HCT116 (cell line): ENCODE results near the gene UBE2Q2. TPM values are rescaled to one million over a fixed set of nuclear protein-coding genes. Genes with fewer than 3 reads are reported as not detected.

Source experiments
- ATAC-seq: fragments of 200-7000 bp; cut with Tn5 transposase; 2 replicates; pipeline ENCODE4 v1.9.1; 2020; ENCODE audit warnings: mild to moderate bottlenecking, moderate library complexity
- BruUV-seq: library from RNA; stranded (reverse); fragments of 400-500 nt; replicated peaks from 2 replicates; lab custom pipeline; 2021; lab: Mats Ljungman, UMichigan
- CTCF ChIA-PET: fragments of 300-600 bp; sonication (Branson Sonifier 250); formaldehyde crosslinking; loops from one replicate; lab custom pipeline; 2021; ENCODE audit warnings: antibody characterized with exemption; lab: Charles Lee
- POLR2A ChIA-PET: fragments of 300-600, 350-600 bp; sonication (Branson Sonifier 250); formaldehyde crosslinking; loops from one replicate; lab custom pipeline; 2021; ENCODE audit warnings: antibody characterized with exemption; lab: Charles Lee
- RAD21 ChIA-PET, 2 experiments: fragments of 300-600 bp; sonication (Branson Sonifier 250); formaldehyde crosslinking; loops; one replicate each; lab custom pipeline; 2023; ENCODE audit warnings: low total read pairs in 2 of 2; ENCODE audit not compliant: uncharacterized antibody in 2 of 2, unreplicated experiment in 2 of 2, low non-redundant PET in 1 of 2; lab: Charles Lee
- DNase-seq: peaks from one replicate; pipeline ENCODE4 v3.0.0-alpha.2; 2010; ENCODE audit warnings: low read depth, low spot score
- H2AFZ ChIP-seq: fragments of 200-600 bp; shearing (Covaris generic), sonication (generic); 2 replicates; pipeline ENCODE4 v1.6.1; 2017; ENCODE audit warnings: low read depth, mixed run types, mixed read lengths, antibody characterized with exemption, low read length; ENCODE audit not compliant: poor library complexity, severe bottlenecking
- H3K27ac ChIP-seq: 2 replicates; pipeline ENCODE4 v1.5.1; 2012; ENCODE audit warnings: low read depth, low read length
- H3K27me3 ChIP-seq: fragments of 200-600 bp; sonication (generic); 2 replicates; pipeline ENCODE4 v1.6.1; 2016; ENCODE audit warnings: mixed run types, low read length, mixed read lengths; ENCODE audit not compliant: insufficient read depth
- H3K36me3 ChIP-seq, 2 experiments: fragments of 200-500 bp in 1 of 2; fragments of 200-600 bp in 1 of 2; sonication (Bioruptor generic) in 1 of 2; sonication (generic) in 1 of 2; 2 replicates each; pipeline versions ENCODE4 v1.5.1 to v1.6.1; 2014 to 2016; ENCODE audit warnings: low read length in 2 of 2, inconsistent platforms in 1 of 2, mixed read lengths in 1 of 2, mixed run types in 1 of 2; ENCODE audit not compliant: insufficient read depth in 2 of 2, control insufficient read depth in 1 of 2
- H3K4me1 ChIP-seq, 2 experiments: fragments of 200-600 bp in 1 of 2; sonication (generic) in 1 of 2; 2 replicates each; pipeline versions ENCODE4 v1.5.1 to v1.6.1; 2012 to 2017; ENCODE audit warnings: low read length in 2 of 2, inconsistent platforms in 1 of 2, mild to moderate bottlenecking in 1 of 2, mixed read lengths in 1 of 2, mixed run types in 1 of 2, moderate library complexity in 1 of 2; ENCODE audit not compliant: insufficient read depth in 2 of 2, control insufficient read depth in 1 of 2
- H3K4me2 ChIP-seq: fragments of 200-600 bp; sonication (generic); 2 replicates; pipeline ENCODE4 v1.6.1; 2017; ENCODE audit warnings: mixed run types, low read length, mixed read lengths
- H3K4me3 ChIP-seq, 2 experiments: fragments of 200-600 bp in 1 of 2; sonication (generic) in 1 of 2; replicated peaks in 1 of 2; 2 replicates each; pipeline ENCODE4 v1.5.1; 2011 to 2016; ENCODE audit warnings: low read length in 2 of 2, control low read depth in 1 of 2, low read depth in 1 of 2, mild to moderate bottlenecking in 1 of 2, mixed read lengths in 1 of 2, mixed run types in 1 of 2
- H3K79me2 ChIP-seq: fragments of 200-600 bp; sonication (generic); 2 replicates; pipeline ENCODE4 v1.6.1; 2017; ENCODE audit warnings: mild to moderate bottlenecking, mixed run types, low read length, moderate library complexity, mixed read lengths; ENCODE audit not compliant: insufficient read depth
- H3K9ac ChIP-seq: fragments of 200-600 bp; sonication (generic); 2 replicates; pipeline ENCODE4 v1.6.1; 2016; ENCODE audit warnings: low read length, mixed read lengths
- H3K9me2 ChIP-seq: fragments of 200-600 bp; sonication (generic), shearing (Covaris generic); 2 replicates; pipeline ENCODE4 v1.6.1; 2017; ENCODE audit warnings: mixed run types, mild to moderate bottlenecking, moderate library complexity; ENCODE audit not compliant: insufficient read depth
- H3K9me3 ChIP-seq, 2 experiments: fragments of 200-500 bp in 1 of 2; fragments of 200-600 bp in 1 of 2; sonication (Bioruptor generic) in 1 of 2; sonication (generic) in 1 of 2; 2 replicates each; pipeline ENCODE4 v1.6.1; 2014 to 2017; ENCODE audit warnings: low read length in 2 of 2, mixed read lengths in 2 of 2, inconsistent platforms in 1 of 2, low read depth in 1 of 2, mild to moderate bottlenecking in 1 of 2, mixed run types in 1 of 2, moderate library complexity in 1 of 2; ENCODE audit not compliant: control insufficient read depth in 1 of 2, insufficient read depth in 1 of 2
- H4K20me1 ChIP-seq: fragments of 200-600 bp; sonication (generic), shearing (Covaris generic); 2 replicates; pipeline ENCODE4 v1.6.1; 2017; ENCODE audit warnings: mixed run types, mild to moderate bottlenecking, moderate library complexity; ENCODE audit not compliant: insufficient read depth
- CBX3 ChIP-seq: IDR thresholded peaks from 2 replicates; pipeline ENCODE4 v1.6.1; 2012; ENCODE audit warnings: low read depth
- ELF1 ChIP-seq: IDR thresholded peaks from 2 replicates; pipeline ENCODE4 v1.6.1; 2012; ENCODE audit warnings: low read depth, borderline replicate concordance
- EZH2phosphoT487 ChIP-seq: fragments of 200-600 bp; IDR thresholded peaks from 2 replicates; pipeline ENCODE4 v1.6.1; 2018; ENCODE audit warnings: antibody characterized with exemption, borderline replicate concordance
- FOSL1 ChIP-seq: IDR thresholded peaks from 2 replicates; pipeline ENCODE4 v1.6.1; 2012; ENCODE audit warnings: low read depth
- JUND ChIP-seq: IDR thresholded peaks from 2 replicates; pipeline ENCODE4 v1.6.1; 2012
- MAX ChIP-seq: IDR thresholded peaks from 2 replicates; pipeline ENCODE4 v1.6.1; 2012
- POLR2A ChIP-seq: IDR thresholded peaks from 2 replicates; pipeline ENCODE4 v1.7.0; 2011; ENCODE audit warnings: borderline replicate concordance; ENCODE audit not compliant: insufficient read depth, insufficient read length; ENCODE audit errors: extremely low read depth
- POLR2AphosphoS5 ChIP-seq: IDR thresholded peaks from 2 replicates; pipeline ENCODE4 v1.6.1; 2011; ENCODE audit warnings: mild to moderate bottlenecking, low read depth, low read length, moderate library complexity
- RAD21 ChIP-seq: IDR thresholded peaks from 2 replicates; pipeline ENCODE4 v1.6.1; 2012; ENCODE audit warnings: low read depth, mild to moderate bottlenecking
- SIN3A ChIP-seq: IDR thresholded peaks from 2 replicates; pipeline ENCODE4 v1.6.1; 2012; ENCODE audit warnings: low read depth
- SP1 ChIP-seq: IDR thresholded peaks from 2 replicates; pipeline ENCODE4 v1.6.1; 2012; ENCODE audit warnings: low read depth
- SRF ChIP-seq: IDR thresholded peaks from 2 replicates; pipeline ENCODE4 v1.6.1; 2012; ENCODE audit warnings: low read depth
- TCF7L2 ChIP-seq: IDR thresholded peaks from 2 replicates; pipeline ENCODE4 v1.7.0; 2011; ENCODE audit warnings: borderline replicate concordance, inconsistent platforms; ENCODE audit not compliant: insufficient read depth, insufficient read length; ENCODE audit errors: extremely low read depth
- ZNF274 ChIP-seq: fragments of 200-500 bp; sonication (Bioruptor generic); IDR thresholded peaks from 2 replicates; pipeline ENCODE4 v1.6.1; 2014; ENCODE audit warnings: mild to moderate bottlenecking, low read depth, low read length, inconsistent platforms
- intact Hi-C: fragments of 100-400 bp; cut with micrococcal nuclease; formaldehyde crosslinking; loops from 2 replicates; pipeline ENCODE4 v1.10.0; 2022
- total RNA-seq: library from RNA; stranded (reverse); gene quantifications from one replicate; pipeline ENCODE4 v1.2.1, GENCODE V29; 2021; ENCODE audit not compliant: unreplicated experiment
- TF ChIP-seq, protein P1 (sequence below): IDR thresholded peaks from 2 replicates; pipeline ENCODE4 v1.6.1; 2011; ENCODE audit warnings: mild to moderate bottlenecking, low read length, moderate library complexity; ENCODE audit not compliant: insufficient replicate concordance; ENCODE audit errors: extremely low read depth
- TF ChIP-seq, protein P2 (sequence below): IDR thresholded peaks from 2 replicates; pipeline ENCODE4 v1.6.1; 2012; ENCODE audit warnings: low read depth
- TF ChIP-seq, protein P3 (sequence below): IDR thresholded peaks from 2 replicates; pipeline ENCODE4 v1.6.1; 2012

The UBE2Q2 gene
- total RNA-seq, 1 experiment from 2014 or later: 12.3 TPM

- Histone ChIP-seq H3K27ac (no peak overlapping the region), H3K9me3 (no peaks in the 10 kb centered on the region), H4K20me1 (no peaks in the 10 kb centered on the region), H3K9me2 (no peaks in the 10 kb centered on the region), H2AFZ (no peak overlapping the region), H3K4me3 (no peak overlapping the region), H3K4me2 (no peak overlapping the region), H3K36me3 (0 out of 4 replicates have a peak, but pooled peaks cover 0 to under 1% of the 10 kb centered on the region in 2 experiments), H3K4me1 (no peaks in the 10 kb centered on the region), H3K27me3 (no peaks in the 10 kb centered on the region), H3K9ac (no peak overlapping the region), H3K79me2 (no peaks in the 10 kb centered on the region)
- TF ChIP-seq MAX (no peak), CBX3 (no peak), TCF7L2 (no peak), ZNF274 (no peak), POLR2A (no peak), SP1 (no peak), POLR2AphosphoS5 (no peak), SRF (no peak), ELF1 (no peak), SIN3A (no peak), JUND (no peak), EZH2phosphoT487 (no peak), RAD21 (no peak), FOSL1 (no peak)
- TF ChIP-seq, protein P1, sequence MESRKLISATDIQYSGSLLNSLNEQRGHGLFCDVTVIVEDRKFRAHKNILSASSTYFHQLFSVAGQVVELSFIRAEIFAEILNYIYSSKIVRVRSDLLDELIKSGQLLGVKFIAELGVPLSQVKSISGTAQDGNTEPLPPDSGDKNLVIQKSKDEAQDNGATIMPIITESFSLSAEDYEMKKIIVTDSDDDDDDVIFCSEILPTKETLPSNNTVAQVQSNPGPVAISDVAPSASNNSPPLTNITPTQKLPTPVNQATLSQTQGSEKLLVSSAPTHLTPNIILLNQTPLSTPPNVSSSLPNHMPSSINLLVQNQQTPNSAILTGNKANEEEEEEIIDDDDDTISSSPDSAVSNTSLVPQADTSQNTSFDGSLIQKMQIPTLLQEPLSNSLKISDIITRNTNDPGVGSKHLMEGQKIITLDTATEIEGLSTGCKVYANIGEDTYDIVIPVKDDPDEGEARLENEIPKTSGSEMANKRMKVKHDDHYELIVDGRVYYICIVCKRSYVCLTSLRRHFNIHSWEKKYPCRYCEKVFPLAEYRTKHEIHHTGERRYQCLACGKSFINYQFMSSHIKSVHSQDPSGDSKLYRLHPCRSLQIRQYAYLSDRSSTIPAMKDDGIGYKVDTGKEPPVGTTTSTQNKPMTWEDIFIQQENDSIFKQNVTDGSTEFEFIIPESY: no peak
- TF ChIP-seq, protein P2, sequence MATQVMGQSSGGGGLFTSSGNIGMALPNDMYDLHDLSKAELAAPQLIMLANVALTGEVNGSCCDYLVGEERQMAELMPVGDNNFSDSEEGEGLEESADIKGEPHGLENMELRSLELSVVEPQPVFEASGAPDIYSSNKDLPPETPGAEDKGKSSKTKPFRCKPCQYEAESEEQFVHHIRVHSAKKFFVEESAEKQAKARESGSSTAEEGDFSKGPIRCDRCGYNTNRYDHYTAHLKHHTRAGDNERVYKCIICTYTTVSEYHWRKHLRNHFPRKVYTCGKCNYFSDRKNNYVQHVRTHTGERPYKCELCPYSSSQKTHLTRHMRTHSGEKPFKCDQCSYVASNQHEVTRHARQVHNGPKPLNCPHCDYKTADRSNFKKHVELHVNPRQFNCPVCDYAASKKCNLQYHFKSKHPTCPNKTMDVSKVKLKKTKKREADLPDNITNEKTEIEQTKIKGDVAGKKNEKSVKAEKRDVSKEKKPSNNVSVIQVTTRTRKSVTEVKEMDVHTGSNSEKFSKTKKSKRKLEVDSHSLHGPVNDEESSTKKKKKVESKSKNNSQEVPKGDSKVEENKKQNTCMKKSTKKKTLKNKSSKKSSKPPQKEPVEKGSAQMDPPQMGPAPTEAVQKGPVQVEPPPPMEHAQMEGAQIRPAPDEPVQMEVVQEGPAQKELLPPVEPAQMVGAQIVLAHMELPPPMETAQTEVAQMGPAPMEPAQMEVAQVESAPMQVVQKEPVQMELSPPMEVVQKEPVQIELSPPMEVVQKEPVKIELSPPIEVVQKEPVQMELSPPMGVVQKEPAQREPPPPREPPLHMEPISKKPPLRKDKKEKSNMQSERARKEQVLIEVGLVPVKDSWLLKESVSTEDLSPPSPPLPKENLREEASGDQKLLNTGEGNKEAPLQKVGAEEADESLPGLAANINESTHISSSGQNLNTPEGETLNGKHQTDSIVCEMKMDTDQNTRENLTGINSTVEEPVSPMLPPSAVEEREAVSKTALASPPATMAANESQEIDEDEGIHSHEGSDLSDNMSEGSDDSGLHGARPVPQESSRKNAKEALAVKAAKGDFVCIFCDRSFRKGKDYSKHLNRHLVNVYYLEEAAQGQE: no peak
- TF ChIP-seq, protein P3, sequence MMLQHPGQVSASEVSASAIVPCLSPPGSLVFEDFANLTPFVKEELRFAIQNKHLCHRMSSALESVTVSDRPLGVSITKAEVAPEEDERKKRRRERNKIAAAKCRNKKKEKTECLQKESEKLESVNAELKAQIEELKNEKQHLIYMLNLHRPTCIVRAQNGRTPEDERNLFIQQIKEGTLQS: no peak
- ChIA-PET CTCF (no interaction called here), RAD21 (no interaction called here), POLR2A (no interaction called here)
- BruUV-seq: TSS peak; percentile 31
- intact Hi-C loops: no loop called here
- peak; percentile 40; the same call in 1 of the 2 replicates for ATAC-seq
- DNase-seq: no peak
These were observed 100.5 kb downstream of the UBE2Q2 start for GRCh38 chr15:75943713-75944215.
